Left forelimb (tissue), 1 donor: ENCODE data around the gene FAM186B.
"Not testable (repeated sequence)": the region's sequence is repeated elsewhere in the genome, so short reads cannot be mapped to it uniquely, and the experiment has no call there.

Experiments
- DNase-seq: peaks from one replicate; pipeline ENCODE4 v3.0.0-alpha.2; 2018; ENCODE audit warnings: low spot score

The FAM186B gene

GRCh38 chr12:49635656-49636055 lies 30.2 kb upstream of the FAM186B start:
- peak; percentile 49 for DNase-seq

GRCh38 chr12:49635036-49635435 lies 29.6 kb upstream of the FAM186B start:
- peak; percentile 30 for DNase-seq

- peak; percentile 63 for DNase-seq
Measured at GRCh38 chr12:49633703-49634345, 28.4 kb upstream of the FAM186B start.

- DNase-seq, result peak; percentile 65
Measured at GRCh38 chr12:49632986-49633702, 27.7 kb upstream of the FAM186B start.

- no peak for DNase-seq
Measured at GRCh38 chr12:49632401-49632800, 27.0 kb upstream of the FAM186B start.

- no peak for DNase-seq
Measured at GRCh38 chr12:49631336-49631907, 26.0 kb upstream of the FAM186B start.

- DNase-seq, result no peak
Measured at GRCh38 chr12:49627752-49628360, 22.4 kb upstream of the FAM186B start.

- no peak for DNase-seq
Measured at GRCh38 chr12:49626836-49627235, 21.4 kb upstream of the FAM186B start.

GRCh38 chr12:49626169-49626835 lies 20.9 kb upstream of the FAM186B start:
- DNase-seq, result no peak

GRCh38 chr12:49624921-49625577 lies 19.6 kb upstream of the FAM186B start:
- no peak for DNase-seq

GRCh38 chr12:49623142-49623904 lies 17.9 kb upstream of the FAM186B start, which contains the start of gene PRPF40B:
TSS of gene PRPF40B (plus strand) at chr12:49623561. CDS start at chr12:49623591, 30 bp downstream.
- DNase-seq, result peak; percentile 92

GRCh38 chr12:49622501-49623141 lies 17.2 kb upstream of the FAM186B start:
- no peak for DNase-seq

- no peak for DNase-seq
Measured at GRCh38 chr12:49621651-49622500, 16.4 kb upstream of the FAM186B start.

- no peak for DNase-seq
Measured at GRCh38 chr12:49619286-49619685, 13.8 kb upstream of the FAM186B start.

- no peak for DNase-seq
Measured at GRCh38 chr12:49618576-49618975, 13.1 kb upstream of the FAM186B start.

- no peak for DNase-seq
Measured at GRCh38 chr12:49616533-49617219, 11.2 kb upstream of the FAM186B start.

GRCh38 chr12:49615725-49616124 lies 10.3 kb upstream of the FAM186B start:
- no peak for DNase-seq

GRCh38 chr12:49612210-49612609 lies 6.8 kb upstream of the FAM186B start:
- no peak for DNase-seq

- DNase-seq, result not testable (repeated sequence)
Measured at GRCh38 chr12:49610785-49611184, 5.3 kb upstream of the FAM186B start.
